ENCODE measurements around the gene AQP7.
"Not testable (repeated sequence)": the region's sequence is repeated elsewhere in the genome, so short reads cannot be mapped to it uniquely, and the experiment has no call there.

Gene AQP7

GRCh38 chr9:33418090-33418489 lies 15.7 kb upstream of the AQP7 start:
- Mint-ChIP-seq H3K9me3 (no peaks in the 10 kb centered on the region), H3K27me3 (no peaks in the 10 kb centered on the region), H3K27ac (peak overlapping the region in 1 of 2 donors; percentile 23), H3K4me3 (no peak overlapping the region), H3K4me1 (peaks cover 48% of the 10 kb centered on the region)
- ATAC-seq (no peak), DNase-seq (no peak)

- Mint-ChIP-seq H3K4me1 (peaks cover 48% of the 10 kb centered on the region), H3K9me3 (no peaks in the 10 kb centered on the region), H3K4me3 (peak overlapping the region in 1 of 2 donors; percentile 45), H3K27me3 (no peaks in the 10 kb centered on the region), H3K27ac (peak overlapping the region in 1 of 2 donors; percentile 55)
- DNase-seq (no peak), ATAC-seq (no peak)
These were observed 14.6 kb upstream of the AQP7 start for GRCh38 chr9:33416996-33417395.

- H3K4me1 Mint-ChIP-seq: peaks cover 48% of the 10 kb centered on the region
- no peaks in the 10 kb centered on the region for H3K9me3 Mint-ChIP-seq
- peak; percentile 97 for ATAC-seq
- DNase-seq: peak; percentile 90 to 95
- H3K4me3 Mint-ChIP-seq: peak overlapping the region; percentile 76 to 84
- H3K27me3 Mint-ChIP-seq: no peaks in the 10 kb centered on the region
- H3K27ac Mint-ChIP-seq: peak overlapping the region; percentile 90 to 97
These were observed 13.2 kb upstream of the AQP7 start for GRCh38 chr9:33415501-33416038.

- Mint-ChIP-seq H3K27me3 (no peaks in the 10 kb centered on the region), H3K4me1 (peaks cover 48% of the 10 kb centered on the region), H3K9me3 (no peaks in the 10 kb centered on the region), H3K4me3 (peak overlapping the region; percentile 76 to 84), H3K27ac (peak overlapping the region; percentile 90 to 97)
- no peak for DNase-seq
- no peak for ATAC-seq
These were observed 12.6 kb upstream of the AQP7 start for GRCh38 chr9:33414889-33415500.

GRCh38 chr9:33414268-33414667 lies 11.9 kb upstream of the AQP7 start:
- DNase-seq (no peak), ATAC-seq (no peak)
- H3K27me3 Mint-ChIP-seq: no peaks in the 10 kb centered on the region
- H3K9me3 Mint-ChIP-seq: no peaks in the 10 kb centered on the region
- H3K4me1 Mint-ChIP-seq: peaks cover 48% of the 10 kb centered on the region
- H3K4me3 Mint-ChIP-seq: peak overlapping the region in 1 of 2 donors; percentile 36
- H3K27ac Mint-ChIP-seq: no peak overlapping the region

GRCh38 chr9:33408087-33408486 lies 5.7 kb upstream of the AQP7 start:
- DNase-seq (no peak), ATAC-seq (peak; percentile 38)
- no peaks in the 10 kb centered on the region for H3K9me3 Mint-ChIP-seq
- no peaks in the 10 kb centered on the region for H3K27me3 Mint-ChIP-seq
- peaks cover 15% of the 10 kb centered on the region for H3K4me1 Mint-ChIP-seq
- H3K27ac Mint-ChIP-seq: no peak overlapping the region
- no peak overlapping the region for H3K4me3 Mint-ChIP-seq

- H3K4me3 Mint-ChIP-seq: no peak overlapping the region
- no peaks in the 10 kb centered on the region for H3K27me3 Mint-ChIP-seq
- DNase-seq: no peak
- no peak overlapping the region for H3K27ac Mint-ChIP-seq
- peaks cover 16% of the 10 kb centered on the region for H3K4me1 Mint-ChIP-seq
- H3K9me3 Mint-ChIP-seq: no peaks in the 10 kb centered on the region
- no peak for ATAC-seq
These were observed 4.7 kb upstream of the AQP7 start for GRCh38 chr9:33407061-33407460.

GRCh38 chr9:33404788-33405362 lies 2.5 kb upstream of the AQP7 start:
- no peaks in the 10 kb centered on the region for H3K27me3 Mint-ChIP-seq
- peaks cover 16% of the 10 kb centered on the region for H3K4me1 Mint-ChIP-seq
- H3K4me3 Mint-ChIP-seq: no peak overlapping the region
- ATAC-seq (peak; percentile 21), DNase-seq (no peak)
- H3K9me3 Mint-ChIP-seq: no peaks in the 10 kb centered on the region
- H3K27ac Mint-ChIP-seq: peak overlapping the region in 1 of 2 donors; percentile 23

GRCh38 chr9:33403941-33404787 lies 1.8 kb upstream of the AQP7 start:
- Mint-ChIP-seq H3K27ac (no peak overlapping the region), H3K4me3 (no peak overlapping the region), H3K9me3 (no peaks in the 10 kb centered on the region), H3K27me3 (no peaks in the 10 kb centered on the region), H3K4me1 (peaks cover 16% of the 10 kb centered on the region)
- no peak for ATAC-seq
- no peak for DNase-seq

GRCh38 chr9:33401809-33402208 lies 559 bp downstream of the AQP7 start:
- not testable (repeated sequence) for H3K9me3 Mint-ChIP-seq, H3K27me3 Mint-ChIP-seq, ATAC-seq, H3K4me3 Mint-ChIP-seq, H3K27ac Mint-ChIP-seq, DNase-seq
- peaks cover 16% of the 10 kb centered on the region for H3K4me1 Mint-ChIP-seq

- DNase-seq, H3K9me3 Mint-ChIP-seq, H3K27ac Mint-ChIP-seq, H3K27me3 Mint-ChIP-seq, ATAC-seq, H3K4me3 Mint-ChIP-seq, H3K4me1 Mint-ChIP-seq: not testable (repeated sequence)
These were observed 3.3 kb downstream of the AQP7 start for GRCh38 chr9:33399047-33399446.

GRCh38 chr9:33397801-33398200 lies 4.6 kb downstream of the AQP7 start:
- not testable (repeated sequence) for ATAC-seq, H3K9me3 Mint-ChIP-seq, H3K27me3 Mint-ChIP-seq, DNase-seq, H3K4me3 Mint-ChIP-seq, H3K4me1 Mint-ChIP-seq, H3K27ac Mint-ChIP-seq

GRCh38 chr9:33395159-33395879 lies 7.0 kb downstream of the AQP7 start:
- H3K4me3 Mint-ChIP-seq, H3K4me1 Mint-ChIP-seq, H3K9me3 Mint-ChIP-seq, DNase-seq, H3K27me3 Mint-ChIP-seq, ATAC-seq, H3K27ac Mint-ChIP-seq: not testable (repeated sequence)

GRCh38 chr9:33393986-33394385 lies 8.4 kb downstream of the AQP7 start:
- ATAC-seq, H3K27me3 Mint-ChIP-seq: not testable (repeated sequence)
- H3K27ac Mint-ChIP-seq: peak overlapping the region in 1 of 2 donors; percentile 65

GRCh38 chr9:33393581-33393980 lies 8.8 kb downstream of the AQP7 start:
- Mint-ChIP-seq H3K27ac (no peak overlapping the region), H3K4me3 (no peak overlapping the region)
- no peak for ATAC-seq

More at GRCh38 chr9:33393986-33394385, 8.4 kb downstream of the AQP7 start:
- not testable (repeated sequence) for H3K4me1 Mint-ChIP-seq, H3K9me3 Mint-ChIP-seq, H3K4me3 Mint-ChIP-seq, DNase-seq

More at GRCh38 chr9:33393581-33393980, 8.8 kb downstream of the AQP7 start:
- Mint-ChIP-seq H3K9me3 (no peaks in the 10 kb centered on the region), H3K4me1 (no peaks in the 10 kb centered on the region), H3K27me3 (no peaks in the 10 kb centered on the region)
- DNase-seq: no peak

All from stimulated activated naive CD8-positive, alpha-beta T cell treated with anti-CD3 and anti-CD28 coated beads, Interleukin-15, amount 100 ng/mL, for 72 hours (primary cell).